DLD1 (cell line): ENCODE data around the gene NCOR1.

Experiments
- in situ Hi-C: cut with HindIII; loops from 2 replicates; pipeline ENCODE4 v1.10.0; 2017; ENCODE audit warnings: low sequenced_read_pairs

The NCOR1 gene

DNA sequence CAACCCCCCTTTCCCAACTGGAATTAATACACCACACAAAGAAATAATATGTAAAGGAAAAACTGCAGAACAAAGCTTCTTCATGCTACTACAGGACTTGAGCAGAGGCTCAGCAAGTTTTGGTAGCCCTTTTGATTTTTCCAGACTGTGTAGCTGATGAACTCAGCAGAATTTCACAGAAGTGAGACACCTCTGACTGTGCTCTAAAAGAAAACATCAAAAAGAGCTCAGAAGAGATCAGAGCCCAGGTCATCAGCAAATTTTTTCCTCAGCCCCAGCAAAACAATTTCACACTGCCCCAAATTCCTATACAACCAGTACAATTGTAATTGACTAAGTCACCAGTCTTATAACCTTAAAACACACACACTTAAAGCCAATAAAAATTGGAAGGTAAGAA, 177.7 kb downstream of the NCOR1 start:
- in situ Hi-C loops: no loop called here

DNA sequence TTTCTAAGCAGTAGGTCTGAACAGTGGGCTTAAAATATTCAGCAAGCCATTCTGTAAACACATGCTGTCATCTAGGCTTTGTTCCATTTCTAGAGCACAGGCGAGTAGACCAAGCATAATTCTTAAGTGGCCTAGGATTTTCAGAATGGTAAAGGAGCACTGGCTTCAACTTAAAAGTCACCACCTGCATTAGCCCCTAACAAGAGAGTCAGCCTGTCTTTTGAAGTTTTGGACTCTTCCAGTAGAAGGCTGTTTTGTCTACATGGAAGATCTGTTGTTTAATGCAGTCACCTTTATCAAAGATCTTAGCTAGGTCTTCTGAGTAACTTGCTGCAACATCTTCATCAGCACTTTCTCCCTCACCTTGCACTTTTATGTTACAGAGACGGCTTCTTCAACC, 179.1 kb downstream of the NCOR1 start:
- in situ Hi-C loops: no loop called here

DNA sequence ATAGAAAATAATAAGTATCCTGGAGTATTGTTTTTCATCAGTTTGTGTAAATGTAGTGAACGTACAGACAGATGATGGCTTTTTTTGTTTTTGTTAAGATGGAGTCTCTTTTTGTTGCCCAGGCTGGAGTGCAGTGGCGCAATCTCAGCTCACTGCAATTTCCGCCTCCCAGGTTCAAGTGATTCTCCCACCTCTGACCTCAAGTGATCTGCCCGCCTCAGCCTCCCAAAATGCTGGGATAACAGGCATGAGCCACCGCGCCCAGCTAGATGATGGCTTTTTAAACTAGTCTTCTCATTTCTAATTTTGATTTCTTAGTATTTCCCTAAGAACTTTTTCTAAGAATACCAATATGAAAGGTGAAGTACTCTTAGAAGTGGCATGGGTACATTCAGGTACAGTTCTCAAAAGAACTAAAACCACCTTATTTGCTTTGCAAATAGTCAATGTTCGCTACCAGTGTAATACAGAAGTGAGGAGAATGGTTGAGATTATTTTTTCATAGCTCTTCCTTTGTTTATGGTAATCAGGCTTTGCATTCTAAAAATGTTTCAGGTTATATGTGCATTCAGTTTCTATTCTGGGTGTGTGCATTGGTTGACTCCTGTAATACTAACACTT, 181.5 kb downstream of the NCOR1 start:
- in situ Hi-C loops: no loop called here

DNA sequence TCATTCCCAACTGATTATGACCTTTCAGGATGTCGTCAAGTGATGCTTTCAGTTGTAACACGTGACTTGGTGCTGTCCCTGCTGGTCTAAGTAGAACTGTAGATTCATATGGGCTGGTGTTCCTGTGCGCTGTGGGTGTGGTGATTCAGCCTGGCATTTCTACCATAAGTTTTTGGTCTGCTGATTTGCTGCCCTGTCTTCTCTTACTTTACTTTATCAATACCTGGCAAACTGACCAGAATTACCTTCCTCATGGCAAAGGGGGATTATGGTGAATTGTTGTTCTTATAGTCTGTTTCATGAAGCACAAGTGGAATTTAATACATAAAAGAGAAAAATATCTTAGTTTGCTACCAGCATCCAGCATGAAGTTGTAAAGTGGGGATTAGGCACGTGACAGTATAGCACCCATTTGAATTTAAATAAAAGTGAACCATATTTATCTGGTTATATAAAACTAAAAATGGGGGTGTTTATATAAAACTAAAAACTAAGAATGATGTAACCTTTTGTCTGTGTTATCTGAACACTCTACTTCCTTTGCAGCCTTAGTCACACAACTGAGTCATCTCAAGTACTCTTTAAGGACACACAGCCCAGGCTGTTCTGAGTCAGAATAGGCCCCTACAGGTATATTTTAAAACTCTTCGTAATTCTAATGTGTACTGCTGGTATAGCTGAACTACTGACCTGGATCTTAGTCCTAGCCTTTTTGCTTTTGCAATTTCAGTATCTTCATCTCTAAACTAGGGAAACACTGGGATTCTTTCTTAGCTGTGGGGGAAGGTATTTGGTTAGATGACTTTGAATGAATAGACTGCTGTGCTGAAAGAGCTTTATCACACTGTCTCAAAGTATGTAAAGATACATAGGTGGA, 187.4 kb downstream of the NCOR1 start:
- in situ Hi-C loops: no loop called here

DNA sequence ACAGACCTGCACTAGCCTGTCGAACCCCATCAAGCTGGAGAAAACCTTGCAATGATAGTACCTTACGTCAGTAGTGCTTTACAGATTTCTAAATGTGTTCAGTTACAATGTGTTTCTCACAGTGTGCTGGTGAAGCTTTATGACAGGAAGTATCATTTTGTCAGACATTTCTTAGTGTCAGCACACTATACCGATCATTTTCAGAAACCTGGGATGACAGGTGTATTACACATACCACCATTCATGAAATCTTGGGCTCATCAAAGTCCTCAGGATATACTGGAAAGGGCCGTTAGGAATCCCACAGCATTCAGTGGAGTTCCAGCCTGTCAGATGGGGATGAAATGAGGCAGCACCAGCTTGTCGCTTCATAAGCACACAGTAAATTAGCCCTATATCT, 188.4 kb downstream of the NCOR1 start:
- in situ Hi-C loops: no loop called here

DNA sequence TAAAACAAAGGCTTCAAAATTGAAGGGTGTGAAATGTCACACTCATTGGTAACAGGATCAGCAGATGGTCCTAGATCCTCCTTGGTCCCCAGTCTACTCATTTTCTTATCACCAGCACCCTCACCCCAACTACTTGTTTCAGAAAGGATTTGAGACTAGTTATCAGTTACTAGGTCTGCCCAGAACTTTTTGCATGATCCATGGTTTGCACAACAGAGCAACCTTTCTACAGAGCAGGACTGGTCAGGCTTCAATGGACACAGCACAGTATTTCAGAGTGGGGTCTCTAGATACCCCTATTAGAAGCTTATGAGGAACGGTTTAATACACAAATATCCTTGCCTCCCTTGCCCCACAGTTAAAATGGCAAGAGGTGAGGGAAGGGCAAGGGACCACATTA, 190.1 kb downstream of the NCOR1 start:
- in situ Hi-C loops: no loop called here

DNA sequence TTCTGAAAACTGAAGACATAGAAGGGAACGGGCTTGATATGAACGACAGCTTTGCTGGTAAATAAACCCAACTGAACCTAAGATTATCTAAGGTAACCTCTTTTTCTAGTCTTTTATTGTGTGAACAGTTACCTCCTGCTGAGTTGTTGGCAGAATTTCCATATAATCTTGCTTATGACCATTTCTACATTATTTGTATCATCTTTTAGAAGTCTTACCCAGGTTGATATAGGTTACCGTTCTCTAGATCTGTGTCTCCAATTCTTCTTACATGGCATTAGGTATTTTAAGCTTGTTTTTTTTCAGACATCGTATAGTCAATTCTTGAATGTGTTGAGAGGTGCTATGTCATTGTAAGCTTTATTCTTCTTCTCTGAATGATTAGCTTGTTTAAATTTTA, 191.5 kb downstream of the NCOR1 start:
- in situ Hi-C loops: loop anchor here (25.0 kb wide), 1 partner anchor 187 kb away; no protein-coding TSS in a partner anchor

DNA sequence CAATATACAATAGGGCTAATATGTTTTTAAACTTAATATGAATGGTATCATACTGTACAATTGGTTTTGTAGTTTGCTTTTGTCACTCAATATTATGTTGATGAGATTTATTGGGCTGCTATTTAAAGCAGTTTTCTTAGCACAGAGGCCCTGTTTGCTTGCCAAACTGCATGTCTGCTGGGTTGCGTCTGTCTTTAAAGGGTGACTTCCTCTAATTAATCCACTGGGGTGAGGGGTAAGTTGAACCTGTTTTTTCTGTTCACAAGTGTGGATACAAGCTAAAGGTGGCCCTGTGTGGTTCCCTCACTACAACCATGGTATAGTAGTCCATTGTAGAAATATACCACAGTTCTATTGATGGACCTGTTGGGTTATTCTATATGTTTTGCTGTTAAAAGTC, 196.0 kb downstream of the NCOR1 start:
- in situ Hi-C loops: loop anchor here (25.0 kb wide), 1 partner anchor 182 kb away; no protein-coding TSS in a partner anchor

DNA sequence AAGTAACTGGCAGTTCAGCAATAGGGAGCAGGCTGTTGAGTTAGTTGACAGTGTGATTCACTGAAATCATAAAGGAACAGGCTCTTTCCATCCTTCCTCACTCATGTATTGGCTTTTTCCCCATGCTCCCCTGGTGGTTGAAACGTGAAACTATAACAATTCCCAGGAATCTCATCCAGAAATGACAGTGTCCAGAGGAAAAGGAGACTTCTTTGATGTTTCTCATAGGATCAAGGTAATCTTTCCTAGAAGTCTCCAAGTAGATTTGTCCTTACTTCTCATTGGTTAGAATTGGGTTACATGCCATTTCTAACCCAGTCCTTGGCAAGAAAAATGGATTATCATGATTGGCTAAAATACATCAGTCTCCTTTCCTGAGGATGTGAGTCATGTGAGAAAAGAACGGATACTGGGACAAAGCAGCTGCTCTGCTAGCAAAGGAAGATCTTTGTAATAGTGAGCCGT, 201.4 kb downstream of the NCOR1 start:
- in situ Hi-C loops: loop anchor here (25.0 kb wide), 1 partner anchor 177 kb away; no protein-coding TSS in a partner anchor

DNA sequence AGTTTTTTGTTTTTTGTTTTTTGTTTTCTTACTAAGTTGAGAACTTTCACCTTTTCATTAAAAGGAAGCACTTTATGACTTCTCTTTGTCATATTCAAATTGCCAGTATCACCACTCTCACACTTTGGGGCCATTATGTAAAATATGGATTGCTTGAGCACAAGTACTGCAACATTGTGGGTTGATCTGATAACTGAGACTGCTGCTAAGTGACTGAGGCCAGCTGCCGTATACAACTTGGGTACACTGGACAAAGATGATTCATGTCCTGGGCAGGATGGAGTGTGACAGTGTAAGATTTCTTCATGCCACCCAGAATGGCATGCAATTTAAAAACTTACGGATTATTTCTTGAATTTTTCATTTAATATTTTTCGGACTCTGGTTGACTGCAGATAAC, 207.9 kb downstream of the NCOR1 start:
- in situ Hi-C loops: loop anchor here (25.0 kb wide), 1 partner anchor 170 kb away; no protein-coding TSS in a partner anchor

DNA sequence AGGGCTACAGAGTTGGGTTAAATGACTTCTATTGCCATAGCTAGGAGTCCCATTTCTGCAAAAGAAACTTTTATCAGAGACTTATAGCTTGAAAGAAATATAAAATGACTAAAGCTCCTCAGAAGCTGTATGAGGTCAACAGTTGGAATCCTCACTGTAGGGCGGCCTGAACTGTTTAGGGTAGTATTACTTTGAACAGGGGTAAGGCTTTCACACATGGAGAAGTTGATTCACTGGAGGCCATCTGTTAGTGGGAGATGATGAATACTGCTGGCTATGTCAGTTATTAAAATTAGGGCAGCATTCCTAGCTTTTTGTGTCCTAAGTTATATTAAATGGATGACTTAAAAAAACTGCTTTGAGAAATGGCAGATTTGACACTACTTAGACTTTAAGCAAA, 209.7 kb downstream of the NCOR1 start:
- in situ Hi-C loops: loop anchor here (25.0 kb wide), 1 partner anchor 168 kb away; no protein-coding TSS in a partner anchor

DNA sequence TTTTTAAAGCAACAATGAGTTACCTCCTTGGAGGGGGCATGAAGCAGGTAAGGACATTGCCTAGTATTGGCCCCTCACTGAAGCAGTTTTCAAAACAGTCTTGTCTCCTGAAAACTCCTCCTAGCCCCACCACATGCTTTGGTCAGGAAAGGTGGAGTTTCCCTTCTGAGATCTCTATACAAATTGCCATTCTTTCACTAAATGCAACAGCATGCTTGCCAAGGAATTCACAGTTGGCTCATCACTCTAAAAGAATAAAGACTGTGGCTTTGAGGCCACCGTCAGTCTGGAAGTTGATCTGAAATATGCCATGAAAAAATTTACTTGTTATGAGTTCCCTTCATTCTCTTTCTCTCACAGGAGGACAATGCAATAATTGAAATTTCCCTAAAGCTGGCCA, 211.5 kb downstream of the NCOR1 start:
- in situ Hi-C loops: loop anchor here (25.0 kb wide), 1 partner anchor 167 kb away; no protein-coding TSS in a partner anchor

DNA sequence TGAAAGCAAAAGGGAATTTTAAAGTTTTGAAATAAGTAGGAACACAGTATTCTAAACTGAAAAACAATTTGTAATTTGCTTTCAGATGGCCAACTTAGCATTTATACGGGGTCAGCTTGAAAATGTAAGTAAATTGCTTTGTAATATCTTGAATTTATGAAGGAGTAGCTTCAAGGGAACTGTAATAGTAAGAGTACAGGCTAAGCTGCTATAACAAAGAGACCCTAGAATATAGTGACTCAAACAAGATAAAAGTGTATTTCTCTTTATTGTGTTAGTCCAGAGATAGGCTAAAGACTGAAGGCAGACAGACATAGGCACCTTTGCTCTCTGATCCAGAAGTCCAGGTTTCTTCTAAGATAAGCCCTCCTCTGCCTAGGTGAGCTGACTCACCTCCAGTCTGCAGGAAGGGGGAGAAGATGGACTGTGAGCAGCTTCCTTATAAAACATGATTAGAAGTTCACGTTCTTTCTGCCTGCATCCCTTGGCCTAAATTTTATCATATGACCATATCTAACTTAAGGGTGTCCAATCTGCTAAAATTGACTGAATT, 212.6 kb downstream of the NCOR1 start:
- in situ Hi-C loops: loop anchor here (25.0 kb wide), 1 partner anchor 165 kb away; no protein-coding TSS in a partner anchor

DNA sequence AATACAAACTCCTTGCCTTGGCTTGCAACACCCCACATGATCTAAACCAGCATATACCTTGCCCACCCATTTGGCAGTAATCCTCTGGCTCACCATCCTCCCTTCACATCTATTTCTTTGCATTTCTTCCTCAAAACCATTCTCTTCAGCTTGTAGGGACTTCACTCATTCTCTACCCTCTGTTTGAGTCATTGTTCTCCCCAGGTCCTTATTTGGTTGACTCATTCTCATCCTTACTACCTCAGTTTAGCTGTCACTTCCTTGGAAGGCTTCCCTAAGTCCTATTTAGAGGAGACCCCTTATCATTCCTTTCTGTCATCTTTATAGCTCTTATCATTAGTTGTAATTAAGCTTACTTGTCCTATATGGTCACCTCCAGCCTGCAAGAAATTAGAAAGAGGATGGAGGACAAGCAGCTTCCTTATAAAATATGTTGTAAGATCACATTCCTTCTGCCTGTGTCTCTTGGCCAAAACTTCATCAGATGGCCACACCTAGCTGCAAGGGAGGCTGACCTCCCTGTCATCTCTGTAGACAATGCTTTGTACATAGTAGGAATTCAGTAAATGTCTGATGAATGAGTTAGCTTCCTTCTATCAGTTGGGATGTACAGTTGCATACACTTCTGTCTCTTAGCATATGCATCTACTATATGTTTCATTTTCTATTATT, 214.0 kb downstream of the NCOR1 start:
- in situ Hi-C loops: loop anchor here (25.0 kb wide), 1 partner anchor 164 kb away; no protein-coding TSS in a partner anchor

DNA sequence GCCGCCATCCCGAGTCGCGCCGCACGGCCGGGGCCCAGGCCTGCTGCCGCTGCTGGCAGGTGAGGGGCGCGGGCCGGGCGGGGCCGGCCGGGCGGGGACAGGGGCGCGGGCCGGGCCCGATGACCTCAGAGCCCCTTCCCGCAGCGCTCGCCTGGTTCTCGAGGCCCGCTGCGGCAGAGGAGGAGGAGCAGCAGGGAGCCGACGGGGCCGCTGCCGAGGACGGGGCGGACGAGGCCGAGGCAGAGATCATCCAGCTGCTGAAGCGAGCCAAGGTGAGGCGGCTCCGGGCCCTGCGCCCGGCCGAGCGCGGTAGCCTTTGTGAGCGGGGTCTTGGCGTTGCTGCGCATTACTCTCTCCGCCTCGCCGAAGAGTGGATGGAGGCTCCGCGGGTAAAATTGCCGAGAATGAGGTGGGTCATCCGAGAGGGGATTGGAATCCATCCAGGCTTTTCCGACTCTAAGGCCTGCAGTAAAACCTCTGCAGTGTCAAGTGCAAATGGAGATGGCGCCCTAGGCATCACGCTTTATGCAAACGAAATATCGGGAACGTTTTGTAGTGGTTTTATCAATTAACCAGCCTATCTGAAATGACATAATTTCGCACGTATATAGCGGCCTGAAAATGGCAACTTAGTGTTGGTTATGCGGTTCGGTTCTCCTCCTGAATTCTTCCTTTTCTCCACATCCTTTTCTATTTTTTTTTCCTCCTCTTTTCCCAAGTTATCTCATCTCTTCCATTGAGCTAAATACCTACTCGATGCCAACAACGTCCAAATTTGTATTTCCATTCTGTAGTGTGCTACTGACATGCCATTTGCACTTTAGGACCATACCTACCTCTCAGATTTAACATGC, 215.1 kb downstream of the NCOR1 start:
- in situ Hi-C loops: loop anchor here (25.0 kb wide), 1 partner anchor 163 kb away; no protein-coding TSS in a partner anchor

DNA sequence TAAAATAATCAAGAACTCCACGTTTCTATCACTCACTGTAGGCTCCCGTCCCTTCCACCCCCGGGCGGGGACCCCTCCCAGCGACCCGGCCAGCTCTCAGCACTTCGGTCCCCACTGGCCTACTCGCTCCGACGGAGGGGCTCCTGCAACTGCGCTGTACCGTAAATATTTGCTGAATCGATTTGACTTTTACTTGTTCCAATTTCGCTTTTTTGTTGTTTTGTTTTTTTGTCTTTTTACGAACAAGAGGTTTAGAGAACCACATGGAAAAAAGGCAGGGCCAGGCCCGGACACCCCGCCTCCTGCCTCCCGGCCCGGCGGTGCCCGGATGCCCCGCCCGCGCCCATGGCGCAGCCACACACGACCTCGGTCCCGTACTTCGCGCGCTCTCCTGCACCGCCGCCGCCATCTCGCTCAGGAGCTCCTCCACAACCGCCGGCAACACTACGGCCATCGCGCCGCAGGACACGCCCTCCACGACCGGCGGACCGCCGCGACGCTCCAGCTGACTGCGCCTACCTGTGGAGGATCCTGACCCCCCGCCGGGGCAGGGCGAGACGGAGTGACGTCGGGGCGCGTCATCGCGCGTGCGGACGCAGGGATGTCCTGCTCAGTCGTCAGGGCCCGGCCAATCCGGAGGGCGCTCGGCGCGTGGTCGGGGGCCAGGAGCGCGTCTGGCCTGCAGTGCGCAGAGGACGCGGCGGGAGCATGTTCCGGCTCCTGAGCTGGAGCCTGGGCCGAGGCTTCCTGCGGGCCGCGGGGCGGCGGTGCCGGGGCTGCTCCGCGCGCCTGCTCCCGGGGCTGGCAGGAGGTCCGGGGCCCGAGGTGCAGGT, 216.0 kb downstream of the NCOR1 start, which contains the start of the genes TTC19 and ZSWIM7:
Gene TTC19 (plus strand): TSS at position 684 of the 833 bp plus-strand sequence. CDS start 25 bp downstream, at position 709.
Gene ZSWIM7 (minus strand): TSS at position 564 of the 833 bp plus-strand sequence. CDS start 110 bp downstream, at position 454.
- in situ Hi-C loops: no loop called here

DNA sequence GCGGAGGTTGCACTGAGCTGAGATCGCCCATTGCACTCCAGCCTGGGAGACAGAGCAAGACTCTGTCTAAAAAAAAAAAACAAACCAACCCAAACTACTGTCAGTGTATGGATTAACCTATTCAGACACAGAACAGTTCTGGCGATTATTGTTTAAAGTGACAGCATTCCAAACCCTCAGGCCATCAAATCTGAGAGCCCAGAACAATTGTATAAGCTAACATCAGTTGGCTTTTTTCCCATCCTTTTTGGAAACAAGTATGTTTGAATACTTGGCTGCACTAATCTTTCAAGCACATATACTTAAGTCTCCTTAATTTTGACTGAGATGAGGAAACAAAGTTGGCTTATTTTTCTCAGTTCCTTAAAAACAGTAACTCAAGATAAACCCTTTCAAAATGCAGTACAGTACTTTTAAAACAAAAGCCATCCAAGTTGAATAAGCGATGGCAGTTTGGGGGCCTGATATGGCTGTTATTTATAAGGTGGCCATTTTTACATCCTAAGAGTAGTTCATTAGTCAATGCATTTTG, 217.2 kb downstream of the NCOR1 start:
- in situ Hi-C loops: no loop called here

DNA sequence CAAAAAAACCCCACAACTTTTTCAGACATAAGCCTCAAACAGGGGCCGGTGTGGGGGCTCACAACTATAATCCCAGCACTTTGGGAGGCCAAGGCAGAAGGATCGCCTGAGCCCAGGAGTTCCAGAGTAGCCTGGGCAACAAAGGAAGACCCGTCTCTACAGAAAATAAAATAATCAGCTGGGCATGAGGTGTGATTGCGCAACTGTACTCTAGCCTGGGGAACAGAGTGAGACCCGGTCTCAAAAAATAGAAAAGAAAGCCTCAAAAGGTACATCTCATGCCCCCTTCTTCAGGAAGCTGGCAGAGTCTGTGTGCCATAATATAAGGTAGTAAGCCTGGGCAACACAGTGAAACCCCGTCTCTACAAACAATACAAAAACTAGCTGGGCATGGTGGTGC, 219.0 kb downstream of the NCOR1 start:
- in situ Hi-C loops: no loop called here
